Glomerular endothelial cell (primary cell): ENCODE data around the gene PMCH. TPM values are rescaled to one million over a fixed set of nuclear protein-coding genes. Genes with fewer than 3 reads are reported as not detected.
"Not testable (repeated sequence)": the region's sequence is repeated elsewhere in the genome, so short reads cannot be mapped to it uniquely, and the experiment has no call there.

ENCODE experiments used
- DNase-seq: peaks from one replicate; pipeline ENCODE4 v3.0.0-alpha.2; 2011; ENCODE audit warnings: low read depth, low spot score; ENCODE audit errors: extremely low read depth
- total RNA-seq: library from RNA; depleted of rRNA; stranded (reverse); fragments of >200 nt; gene quantifications from 2 replicates; pipeline ENCODE4 v1.2.3, GENCODE V29; 2015

Gene PMCH
- total RNA-seq, 1 donor from 2014 or later, result not detected

- DNase-seq, result not testable (repeated sequence)
Observed at GRCh38 chr12:102147062-102147587, 50.5 kb downstream of the PMCH start.

Other genes starting within 250 kb of the PMCH start
- 67.8 and 93.9 TPM in 2 replicates for gene WASHC3, start 135.8 kb downstream of the PMCH start, total RNA-seq
- 24.6 and 34.0 TPM in 2 replicates for gene NUP37, start 77.7 kb downstream of the PMCH start, total RNA-seq
- gene PARPBP, start 77.7 kb downstream of the PMCH start, total RNA-seq, result 3.8 and 7.2 TPM in 2 replicates